Endometrial microvascular endothelial cells (primary cell): ENCODE results near the gene UGT3A1. TPM values are rescaled to one million over a fixed set of nuclear protein-coding genes. Genes with fewer than 3 reads are reported as not detected.
"Not testable (repeated sequence)": the region's sequence is repeated elsewhere in the genome, so short reads cannot be mapped to it uniquely, and the experiment has no call there.

Source experiments
- in situ Hi-C: cut with HindIII; loops from 2 replicates; pipeline ENCODE4 v1.10.0; 2017; ENCODE audit warnings: low sequenced_read_pairs, low pct_unique_long_range_greater_than_20kb; ENCODE audit errors: inconsistent ontology term
- total RNA-seq: library from RNA; depleted of rRNA; stranded (reverse); fragments of >200 nt; gene quantifications from one replicate; pipeline ENCODE4 v1.2.3, GENCODE V29; 2015; ENCODE audit errors: inconsistent ontology term

The UGT3A1 gene
- total RNA-seq = not detected

DNA sequence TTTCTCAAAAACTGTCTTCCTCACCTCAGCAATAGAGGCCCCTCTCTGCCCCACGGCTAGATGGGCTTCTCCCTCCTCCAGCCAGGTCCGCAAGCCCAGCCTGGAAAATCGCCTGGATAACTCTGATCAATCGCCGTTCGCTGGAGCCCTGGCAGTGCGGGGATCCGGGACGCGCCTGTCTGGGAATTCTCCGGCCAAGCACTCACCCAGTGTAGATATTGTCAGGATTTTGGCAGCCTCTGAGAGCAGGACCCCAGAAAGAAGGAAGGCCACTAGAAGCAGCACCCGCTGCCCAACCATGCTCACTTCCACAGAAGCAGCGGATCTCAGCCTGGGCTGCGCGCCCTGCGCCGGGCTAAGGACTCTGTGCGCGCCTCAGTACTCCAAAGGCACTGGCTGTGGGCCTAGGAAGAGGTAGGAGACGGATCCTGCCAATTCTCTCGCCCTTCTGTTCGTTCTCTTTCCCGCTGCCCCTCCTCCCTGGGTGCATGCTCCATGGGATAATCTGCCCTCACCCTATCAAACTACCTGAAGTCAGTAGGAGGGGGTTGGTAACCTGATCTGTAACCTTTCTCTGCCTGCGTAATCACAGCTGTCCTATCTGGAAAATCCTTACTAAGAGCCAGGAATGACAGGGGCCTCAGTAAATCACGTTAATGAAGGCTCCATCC, at the start of gene UGT3A1:
Gene UGT3A1, minus strand, starts transcription at position 450 of the 671 bp plus-strand sequence. Its CDS starts 150 bp downstream, at position 300.
- in situ Hi-C loops = no loop called here

DNA sequence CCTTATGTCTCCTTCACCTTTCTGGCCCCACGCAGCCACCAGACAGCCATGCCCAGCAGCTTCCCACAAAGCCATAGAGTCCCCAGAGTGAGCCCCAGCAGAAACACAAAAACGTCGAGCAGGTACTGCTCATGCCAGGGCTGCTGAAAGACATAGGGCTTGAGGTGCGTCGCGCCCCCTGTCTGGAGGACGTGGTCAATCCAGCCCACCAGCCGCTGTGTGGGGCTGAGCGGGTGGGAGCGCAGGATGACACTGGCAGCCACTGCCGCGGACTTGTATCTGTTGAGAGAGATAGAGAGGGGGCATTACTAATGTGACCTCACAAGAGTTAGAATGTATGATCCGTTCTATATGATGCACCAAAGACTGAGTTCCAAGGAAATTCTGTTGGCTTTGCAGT, 44.5 kb upstream of the UGT3A1 start:
- in situ Hi-C loops = no loop called here

GRCh38 chr5:36034536-36035134, 43.4 kb upstream of the UGT3A1 start:
- in situ Hi-C loops = not testable (repeated sequence)

GRCh38 chr5:36033486-36033885, 42.3 kb upstream of the UGT3A1 start:
- in situ Hi-C loops = no loop called here

DNA sequence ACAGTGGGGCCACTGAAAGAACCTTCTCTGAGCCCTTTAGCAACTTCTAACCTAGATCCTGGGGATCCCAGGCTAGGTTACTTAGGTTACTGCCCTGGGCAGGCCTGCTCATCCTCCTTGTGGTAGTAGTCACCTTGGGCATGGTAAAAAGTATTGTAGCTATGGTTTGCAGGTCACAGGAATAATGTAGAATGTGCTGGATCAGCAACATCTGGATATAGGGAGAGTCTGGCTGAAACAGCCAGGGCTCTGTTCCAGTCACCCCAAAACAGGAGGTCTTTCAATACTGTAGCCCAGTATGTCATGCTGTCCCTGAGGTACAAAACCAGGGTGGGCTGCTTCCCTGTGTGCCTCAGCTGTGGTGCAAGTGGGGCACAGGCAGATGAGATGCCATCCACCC, 41.9 kb upstream of the UGT3A1 start:
- in situ Hi-C loops = no loop called here

GRCh38 chr5:36031223-36031622, 40.0 kb upstream of the UGT3A1 start:
- in situ Hi-C loops = no loop called here

GRCh38 chr5:36029914-36030313, 38.7 kb upstream of the UGT3A1 start:
- in situ Hi-C loops = no loop called here

DNA sequence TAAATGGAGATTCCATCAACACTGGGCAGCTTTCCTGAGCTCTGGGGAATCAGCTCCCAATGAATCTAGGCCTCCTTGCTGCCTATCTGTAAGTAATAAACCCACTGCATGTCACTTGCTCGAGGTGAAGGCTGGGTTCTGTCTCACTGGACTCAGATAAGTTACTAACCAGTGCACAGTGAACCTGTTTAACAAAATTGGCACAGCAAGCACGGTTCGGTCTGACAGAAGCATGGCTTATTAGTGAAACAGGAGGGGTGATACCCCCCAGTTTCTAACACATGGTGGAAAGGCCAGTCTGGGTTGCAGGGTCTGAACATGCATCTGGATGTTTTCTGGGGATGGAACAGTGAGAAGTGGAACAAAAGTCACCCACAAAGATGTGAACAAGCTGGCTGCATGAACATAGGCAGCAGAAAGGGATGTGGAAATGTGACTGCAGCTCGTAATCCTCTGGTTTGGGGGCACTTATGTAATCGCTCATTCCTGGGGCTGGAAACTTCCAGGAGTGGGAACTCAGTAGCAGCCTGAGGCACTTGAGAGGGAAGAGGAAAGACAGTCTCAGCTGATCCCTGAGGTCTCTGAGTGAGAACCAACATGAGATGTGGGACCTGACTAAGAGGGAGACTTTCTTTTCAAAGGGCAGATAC, 37.8 kb upstream of the UGT3A1 start:
- in situ Hi-C loops = no loop called here

DNA sequence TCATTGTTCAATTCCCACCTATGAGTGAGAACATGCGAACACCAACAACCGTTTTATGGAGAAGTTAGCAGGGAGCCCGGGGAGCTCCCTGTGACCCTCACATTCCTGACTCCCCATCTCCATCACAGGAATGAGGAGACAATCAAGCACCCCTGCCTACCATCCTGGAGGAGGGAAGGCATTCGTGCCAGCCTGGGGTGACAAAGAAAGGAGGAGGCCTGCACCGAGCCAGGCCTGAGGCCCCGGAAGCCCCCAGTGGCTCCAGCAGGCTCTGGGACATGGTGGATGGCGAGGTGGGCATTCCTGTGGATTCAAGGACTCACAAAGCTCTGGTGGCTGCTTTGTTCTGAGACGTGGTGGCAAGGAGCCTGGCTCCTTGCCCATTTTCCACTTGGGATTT, 36.5 kb upstream of the UGT3A1 start:
- in situ Hi-C loops = no loop called here

GRCh38 chr5:36026706-36027465, 35.7 kb upstream of the UGT3A1 start:
- in situ Hi-C loops = no loop called here

DNA sequence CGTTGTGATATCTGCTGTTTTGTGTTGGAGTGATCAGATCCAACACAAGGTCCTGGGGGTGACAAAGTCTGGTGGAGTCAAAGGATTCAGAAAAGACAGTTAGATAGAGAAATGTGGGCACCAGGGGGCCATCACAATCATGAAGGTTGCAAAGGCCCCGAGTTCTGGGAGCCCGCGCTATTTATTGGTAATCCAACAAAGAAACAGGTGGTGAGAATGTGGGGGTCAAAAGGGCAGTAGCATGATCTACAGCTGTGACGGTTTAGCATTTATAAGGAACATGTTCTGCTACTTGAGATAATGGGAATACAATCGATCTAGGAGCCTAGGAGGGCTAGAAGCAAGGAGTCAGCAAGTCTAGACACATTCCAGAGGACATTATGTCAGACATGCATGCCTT, 31.1 kb upstream of the UGT3A1 start:
- in situ Hi-C loops = not testable (repeated sequence)

- in situ Hi-C loops = not testable (repeated sequence)
Measured at GRCh38 chr5:36019584-36019983, 28.4 kb upstream of the UGT3A1 start.

DNA sequence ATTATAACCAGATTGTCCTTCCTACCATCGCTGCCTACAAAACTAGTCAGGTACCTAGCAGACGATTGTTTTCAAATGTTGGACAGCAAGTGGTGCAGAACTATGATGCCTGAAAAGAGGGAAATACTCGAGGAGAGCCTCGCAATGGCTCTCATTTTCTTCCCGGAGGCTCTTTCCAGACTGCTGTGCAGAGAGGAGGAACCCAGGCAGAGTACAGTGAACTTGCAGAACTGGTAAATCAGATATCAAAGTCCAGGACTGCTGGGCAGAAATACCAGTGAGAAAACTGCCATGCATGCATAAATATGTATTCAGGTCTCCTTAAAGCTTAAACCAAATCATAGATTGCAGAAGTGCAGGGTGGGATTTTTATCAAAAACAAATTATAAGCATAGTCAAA, 26.4 kb upstream of the UGT3A1 start:
- in situ Hi-C loops = no loop called here

DNA sequence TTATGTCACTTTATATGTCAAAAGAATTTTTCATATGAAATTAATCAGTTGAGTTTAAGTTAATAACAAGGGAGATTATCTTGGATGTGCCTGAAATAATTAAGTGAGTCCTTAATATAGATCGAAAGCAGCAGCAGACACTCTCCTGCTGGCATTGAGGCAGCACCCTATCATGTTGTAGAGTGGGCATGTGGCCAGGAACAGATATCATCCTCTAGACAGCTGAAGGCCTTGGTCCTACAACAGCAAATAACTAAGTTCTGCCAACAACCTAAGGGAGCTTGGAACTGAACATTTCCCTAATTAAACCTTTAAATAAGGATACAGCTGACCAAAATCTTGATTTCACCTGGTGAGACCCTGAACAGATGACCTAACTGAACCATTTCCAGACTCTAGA, 25.8 kb upstream of the UGT3A1 start:
- in situ Hi-C loops = no loop called here

DNA sequence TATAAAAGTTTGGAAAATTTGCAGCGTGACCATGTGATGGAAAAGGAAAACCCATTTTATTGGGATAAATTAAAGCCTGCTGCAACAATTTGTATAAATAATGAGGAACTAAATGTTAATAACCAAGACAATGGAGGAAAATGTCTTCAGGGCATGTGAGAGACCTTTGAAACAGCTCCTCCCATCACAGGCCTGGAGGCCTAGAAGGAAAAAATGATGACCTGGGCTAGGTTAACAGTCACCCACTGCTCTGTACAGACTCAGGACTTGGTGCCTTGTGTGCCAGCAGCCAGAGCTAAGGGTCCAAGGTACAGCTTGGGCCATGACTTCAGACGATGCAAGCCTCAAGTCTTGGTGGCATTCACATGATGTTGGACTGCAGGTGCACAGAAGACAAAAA, 22.0 kb upstream of the UGT3A1 start:
- in situ Hi-C loops = no loop called here

GRCh38 chr5:36009698-36010097, 18.5 kb upstream of the UGT3A1 start:
- in situ Hi-C loops = no loop called here

- in situ Hi-C loops = no loop called here
Measured at GRCh38 chr5:36007366-36007765, 16.2 kb upstream of the UGT3A1 start.

- in situ Hi-C loops = no loop called here
Measured at GRCh38 chr5:36006163-36006562, 15.0 kb upstream of the UGT3A1 start.

GRCh38 chr5:36001032-36001431, 9.8 kb upstream of the UGT3A1 start:
- in situ Hi-C loops = no loop called here

DNA sequence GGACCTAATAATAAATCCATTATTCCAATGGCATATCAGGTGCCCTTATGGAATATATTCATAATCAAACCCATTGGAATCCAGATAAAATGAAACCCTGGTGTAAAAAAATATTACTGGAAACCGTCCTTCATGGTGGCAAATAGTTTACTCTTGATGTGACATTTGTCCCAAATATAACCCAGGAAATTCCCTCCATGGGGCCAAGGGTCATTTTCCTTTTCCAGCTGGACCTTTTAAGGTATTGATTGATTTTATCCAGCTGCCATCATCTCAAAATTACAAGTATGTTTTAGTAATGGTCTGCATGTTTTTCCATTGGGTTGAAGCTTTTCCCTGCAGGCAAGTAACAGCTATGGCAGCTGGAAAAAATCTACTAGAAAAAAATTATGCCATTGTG, 8.4 kb upstream of the UGT3A1 start:
- in situ Hi-C loops = no loop called here
